HCT116 (cell line): ENCODE measurements around the gene TTLL10.

Experiments
- EZH2phosphoT487 ChIP-seq: fragments of 200-600 bp; IDR thresholded peaks from 2 replicates; pipeline ENCODE4 v1.6.1; 2018; ENCODE audit warnings: antibody characterized with exemption, borderline replicate concordance
- POLR2A ChIP-seq: IDR thresholded peaks from 2 replicates; pipeline ENCODE4 v1.7.0; 2011; ENCODE audit warnings: borderline replicate concordance; ENCODE audit not compliant: insufficient read depth, insufficient read length; ENCODE audit errors: extremely low read depth

DNA sequence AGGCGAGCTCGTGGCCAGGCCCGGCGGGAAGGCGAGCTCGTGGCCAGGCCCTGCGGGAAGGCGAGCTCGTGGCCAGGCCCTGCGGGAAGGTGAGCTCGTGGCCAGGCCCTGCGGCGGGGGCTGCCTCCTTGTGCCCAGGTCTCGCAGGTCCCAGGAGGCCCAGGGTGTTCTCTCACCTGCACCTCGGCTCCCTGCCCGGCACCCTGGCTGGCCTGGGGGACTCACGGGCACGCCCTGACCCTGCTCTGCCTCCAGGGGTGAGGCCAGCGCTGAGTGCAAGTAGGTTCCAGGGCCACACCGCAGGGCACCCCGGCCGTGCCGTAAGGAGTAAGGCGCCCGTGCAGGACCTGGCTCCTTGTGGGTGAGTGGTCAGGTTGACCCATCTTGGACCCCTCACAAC is 53.7 kb downstream of the TTLL10 start:
- TF ChIP-seq EZH2phosphoT487 (no peak), POLR2A (no peak)
